Measurements from ENCODE around the gene NDUFS7.

DNA sequence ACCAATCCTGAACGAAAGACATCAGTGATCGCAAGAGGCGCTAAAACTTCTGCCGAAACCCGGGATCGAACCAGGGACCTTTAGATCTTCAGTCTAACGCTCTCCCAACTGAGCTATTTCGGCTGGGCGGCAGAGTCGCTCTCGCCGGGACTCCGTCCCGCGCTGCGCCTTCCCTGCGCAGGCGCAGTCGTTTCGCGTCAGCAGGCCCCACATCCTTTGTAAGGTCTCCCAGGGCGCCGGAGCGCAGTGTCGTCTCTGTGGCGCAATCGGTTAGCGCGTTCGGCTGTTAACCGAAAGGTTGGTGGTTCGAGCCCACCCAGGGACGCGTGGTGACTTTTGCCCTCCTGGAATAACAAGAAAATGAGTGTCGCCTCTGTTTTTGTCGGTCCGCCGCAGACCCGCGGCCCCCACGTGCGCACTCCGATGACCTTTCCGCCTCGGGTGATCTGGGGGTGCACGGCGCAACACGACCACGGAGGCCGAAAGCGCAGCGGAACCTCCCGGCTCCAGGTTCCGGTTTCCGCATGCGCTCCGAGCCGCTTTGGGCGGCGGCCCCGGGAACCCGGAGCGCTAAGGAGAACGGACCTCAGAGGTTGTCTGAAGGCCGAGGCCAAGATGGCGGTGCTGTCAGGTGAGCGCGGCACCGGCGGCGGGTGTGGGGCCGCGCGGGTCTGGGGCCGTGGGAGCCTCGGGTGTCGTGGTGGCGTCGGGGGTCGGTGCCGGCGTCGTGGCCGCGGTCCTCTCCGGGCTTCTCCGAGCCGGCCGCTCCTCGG lies at the start of gene NDUFS7:
- TF ChIP-seq, protein P1, sequence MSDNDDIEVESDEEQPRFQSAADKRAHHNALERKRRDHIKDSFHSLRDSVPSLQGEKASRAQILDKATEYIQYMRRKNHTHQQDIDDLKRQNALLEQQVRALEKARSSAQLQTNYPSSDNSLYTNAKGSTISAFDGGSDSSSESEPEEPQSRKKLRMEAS (IDR thresholded peaks at IDR 0.05), result peak; percentile 93
- TF ChIP-seq RNF2 (IDR thresholded peaks at IDR 0.05; ENCODE audit: borderline replicate concordance, low read depth), result no peak
- peak; percentile 23; the same call in 1 of the 2 replicates for TF ChIP-seq POLR2A (IDR thresholded peaks at IDR 0.05; ENCODE audit: low read length)
- TF ChIP-seq, protein P2, sequence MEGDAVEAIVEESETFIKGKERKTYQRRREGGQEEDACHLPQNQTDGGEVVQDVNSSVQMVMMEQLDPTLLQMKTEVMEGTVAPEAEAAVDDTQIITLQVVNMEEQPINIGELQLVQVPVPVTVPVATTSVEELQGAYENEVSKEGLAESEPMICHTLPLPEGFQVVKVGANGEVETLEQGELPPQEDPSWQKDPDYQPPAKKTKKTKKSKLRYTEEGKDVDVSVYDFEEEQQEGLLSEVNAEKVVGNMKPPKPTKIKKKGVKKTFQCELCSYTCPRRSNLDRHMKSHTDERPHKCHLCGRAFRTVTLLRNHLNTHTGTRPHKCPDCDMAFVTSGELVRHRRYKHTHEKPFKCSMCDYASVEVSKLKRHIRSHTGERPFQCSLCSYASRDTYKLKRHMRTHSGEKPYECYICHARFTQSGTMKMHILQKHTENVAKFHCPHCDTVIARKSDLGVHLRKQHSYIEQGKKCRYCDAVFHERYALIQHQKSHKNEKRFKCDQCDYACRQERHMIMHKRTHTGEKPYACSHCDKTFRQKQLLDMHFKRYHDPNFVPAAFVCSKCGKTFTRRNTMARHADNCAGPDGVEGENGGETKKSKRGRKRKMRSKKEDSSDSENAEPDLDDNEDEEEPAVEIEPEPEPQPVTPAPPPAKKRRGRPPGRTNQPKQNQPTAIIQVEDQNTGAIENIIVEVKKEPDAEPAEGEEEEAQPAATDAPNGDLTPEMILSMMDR (IDR thresholded peaks at IDR 0.05), result 0 out of 3 replicates have a peak, but pooled peaks have one; percentile 12
- TF ChIP-seq, protein P3, sequence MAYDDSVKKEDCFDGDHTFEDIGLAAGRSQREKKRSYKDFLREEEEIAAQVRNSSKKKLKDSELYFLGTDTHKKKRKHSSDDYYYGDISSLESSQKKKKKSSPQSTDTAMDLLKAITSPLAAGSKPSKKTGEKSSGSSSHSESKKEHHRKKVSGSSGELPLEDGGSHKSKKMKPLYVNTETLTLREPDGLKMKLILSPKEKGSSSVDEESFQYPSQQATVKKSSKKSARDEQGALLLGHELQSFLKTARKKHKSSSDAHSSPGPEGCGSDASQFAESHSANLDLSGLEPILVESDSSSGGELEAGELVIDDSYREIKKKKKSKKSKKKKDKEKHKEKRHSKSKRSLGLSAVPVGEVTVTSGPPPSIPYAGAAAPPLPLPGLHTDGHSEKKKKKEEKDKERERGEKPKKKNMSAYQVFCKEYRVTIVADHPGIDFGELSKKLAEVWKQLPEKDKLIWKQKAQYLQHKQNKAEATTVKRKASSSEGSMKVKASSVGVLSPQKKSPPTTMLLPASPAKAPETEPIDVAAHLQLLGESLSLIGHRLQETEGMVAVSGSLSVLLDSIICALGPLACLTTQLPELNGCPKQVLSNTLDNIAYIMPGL (CRISPR knock-in tag; IDR thresholded peaks at IDR 0.05; ENCODE audit: borderline replicate concordance), result peak; percentile 99
- no peak for TF ChIP-seq KDM1A (IDR thresholded peaks at IDR 0.05; ENCODE audit: low read depth)
- TF ChIP-seq CHD2 (IDR thresholded peaks at IDR 0.05; ENCODE audit: low read length, partially characterized antibody), result no peak
- peak; percentile 19; the same call in 1 of the 3 replicates for TF ChIP-seq SMC3 (IDR thresholded peaks at IDR 0.05)
- TF ChIP-seq MYC (IDR thresholded peaks at IDR 0.05; ENCODE audit: borderline replicate concordance, low read length), result no peak
- TF ChIP-seq ZFP36 (IDR thresholded peaks at IDR 0.05; ENCODE audit: borderline replicate concordance, partially characterized antibody), result no peak
- TF ChIP-seq, protein P4, sequence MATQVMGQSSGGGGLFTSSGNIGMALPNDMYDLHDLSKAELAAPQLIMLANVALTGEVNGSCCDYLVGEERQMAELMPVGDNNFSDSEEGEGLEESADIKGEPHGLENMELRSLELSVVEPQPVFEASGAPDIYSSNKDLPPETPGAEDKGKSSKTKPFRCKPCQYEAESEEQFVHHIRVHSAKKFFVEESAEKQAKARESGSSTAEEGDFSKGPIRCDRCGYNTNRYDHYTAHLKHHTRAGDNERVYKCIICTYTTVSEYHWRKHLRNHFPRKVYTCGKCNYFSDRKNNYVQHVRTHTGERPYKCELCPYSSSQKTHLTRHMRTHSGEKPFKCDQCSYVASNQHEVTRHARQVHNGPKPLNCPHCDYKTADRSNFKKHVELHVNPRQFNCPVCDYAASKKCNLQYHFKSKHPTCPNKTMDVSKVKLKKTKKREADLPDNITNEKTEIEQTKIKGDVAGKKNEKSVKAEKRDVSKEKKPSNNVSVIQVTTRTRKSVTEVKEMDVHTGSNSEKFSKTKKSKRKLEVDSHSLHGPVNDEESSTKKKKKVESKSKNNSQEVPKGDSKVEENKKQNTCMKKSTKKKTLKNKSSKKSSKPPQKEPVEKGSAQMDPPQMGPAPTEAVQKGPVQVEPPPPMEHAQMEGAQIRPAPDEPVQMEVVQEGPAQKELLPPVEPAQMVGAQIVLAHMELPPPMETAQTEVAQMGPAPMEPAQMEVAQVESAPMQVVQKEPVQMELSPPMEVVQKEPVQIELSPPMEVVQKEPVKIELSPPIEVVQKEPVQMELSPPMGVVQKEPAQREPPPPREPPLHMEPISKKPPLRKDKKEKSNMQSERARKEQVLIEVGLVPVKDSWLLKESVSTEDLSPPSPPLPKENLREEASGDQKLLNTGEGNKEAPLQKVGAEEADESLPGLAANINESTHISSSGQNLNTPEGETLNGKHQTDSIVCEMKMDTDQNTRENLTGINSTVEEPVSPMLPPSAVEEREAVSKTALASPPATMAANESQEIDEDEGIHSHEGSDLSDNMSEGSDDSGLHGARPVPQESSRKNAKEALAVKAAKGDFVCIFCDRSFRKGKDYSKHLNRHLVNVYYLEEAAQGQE (IDR thresholded peaks at IDR 0.05), result no peak; the same call in 1 of the 2 replicates
- TF ChIP-seq RFX5 (IDR thresholded peaks at IDR 0.05), result peak; percentile 45; the same call in 1 of the 2 replicates
- no peak for TF ChIP-seq EP300 (IDR thresholded peaks at IDR 0.05)
- no peak for TF ChIP-seq NPAS2 (CRISPR knock-in tag; IDR thresholded peaks at IDR 0.05; ENCODE audit: borderline replicate concordance)

All from A549 (cell line).